ENCODE results near the gene ARPC1B. TPM values are rescaled to one million over a fixed set of nuclear protein-coding genes. Genes with fewer than 3 reads are reported as not detected.

The ARPC1B gene
- total RNA-seq, 1 donor from 2014 or later: 9.5 TPM

DNA sequence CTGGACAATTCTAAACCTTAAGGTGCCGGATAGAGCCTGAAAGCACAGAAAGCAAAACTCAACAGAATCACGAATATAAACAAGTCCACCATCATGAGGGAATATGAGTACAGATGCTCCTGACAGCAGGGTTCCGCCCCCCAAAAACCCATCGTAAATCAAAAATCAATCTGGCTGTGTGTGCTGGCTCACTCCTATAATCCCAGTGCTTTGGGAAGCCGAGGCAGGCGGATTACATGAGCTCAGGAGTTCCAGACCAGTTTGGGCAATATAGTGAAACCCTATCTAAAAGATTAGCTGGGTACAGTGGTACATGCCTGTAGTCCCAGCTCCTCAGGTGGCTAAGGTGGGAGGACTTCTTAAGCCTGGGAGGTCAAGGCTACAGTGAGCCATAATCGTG is 46.5 kb downstream of the ARPC1B start:
- TF ChIP-seq, protein P1, sequence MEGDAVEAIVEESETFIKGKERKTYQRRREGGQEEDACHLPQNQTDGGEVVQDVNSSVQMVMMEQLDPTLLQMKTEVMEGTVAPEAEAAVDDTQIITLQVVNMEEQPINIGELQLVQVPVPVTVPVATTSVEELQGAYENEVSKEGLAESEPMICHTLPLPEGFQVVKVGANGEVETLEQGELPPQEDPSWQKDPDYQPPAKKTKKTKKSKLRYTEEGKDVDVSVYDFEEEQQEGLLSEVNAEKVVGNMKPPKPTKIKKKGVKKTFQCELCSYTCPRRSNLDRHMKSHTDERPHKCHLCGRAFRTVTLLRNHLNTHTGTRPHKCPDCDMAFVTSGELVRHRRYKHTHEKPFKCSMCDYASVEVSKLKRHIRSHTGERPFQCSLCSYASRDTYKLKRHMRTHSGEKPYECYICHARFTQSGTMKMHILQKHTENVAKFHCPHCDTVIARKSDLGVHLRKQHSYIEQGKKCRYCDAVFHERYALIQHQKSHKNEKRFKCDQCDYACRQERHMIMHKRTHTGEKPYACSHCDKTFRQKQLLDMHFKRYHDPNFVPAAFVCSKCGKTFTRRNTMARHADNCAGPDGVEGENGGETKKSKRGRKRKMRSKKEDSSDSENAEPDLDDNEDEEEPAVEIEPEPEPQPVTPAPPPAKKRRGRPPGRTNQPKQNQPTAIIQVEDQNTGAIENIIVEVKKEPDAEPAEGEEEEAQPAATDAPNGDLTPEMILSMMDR (IDR thresholded peaks at IDR 0.05; ENCODE audit: partially characterized antibody, unreplicated experiment): no peak
- DNase-seq: no peak
- Mint-ChIP-seq H3K4me1 (ENCODE audit: low read depth, unreplicated experiment) (peaks cover 2% of the 10 kb centered on the region), H3K9me3 (ENCODE audit: unreplicated experiment) (peaks cover 1% of the 10 kb centered on the region), H3K36me3 (ENCODE audit: unreplicated experiment) (no peaks in the 10 kb centered on the region), H3K4me3 (ENCODE audit: unreplicated experiment) (no peak overlapping the region), H3K27ac (ENCODE audit: unreplicated experiment) (no peak overlapping the region), H3K27me3 (ENCODE audit: unreplicated experiment) (peaks cover 2% of the 10 kb centered on the region)

DNA sequence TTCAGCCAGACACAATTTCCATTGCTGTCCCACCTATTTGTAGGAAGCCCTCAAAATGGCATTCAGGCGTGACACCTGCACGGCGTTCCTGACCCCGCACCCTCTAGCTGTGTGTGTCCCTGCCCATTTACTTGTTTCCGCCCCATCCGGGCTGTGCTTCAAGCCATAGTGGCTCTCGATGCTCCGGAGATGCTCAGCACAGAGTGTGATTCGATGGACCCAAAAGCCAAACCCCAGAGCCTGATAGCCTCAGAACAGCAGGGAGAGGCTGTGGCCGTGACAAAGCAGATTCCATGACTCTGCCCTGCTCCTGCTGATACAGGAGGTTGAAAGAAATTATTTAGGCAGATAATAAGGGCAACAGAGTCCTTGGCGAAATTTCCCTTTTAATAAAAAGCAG is 47.7 kb downstream of the ARPC1B start:
- H3K27ac Mint-ChIP-seq (ENCODE audit: unreplicated experiment): no peak overlapping the region
- peaks cover 2% of the 10 kb centered on the region for H3K4me1 Mint-ChIP-seq (ENCODE audit: low read depth, unreplicated experiment)
- no peak overlapping the region for H3K4me3 Mint-ChIP-seq (ENCODE audit: unreplicated experiment)
- H3K9me3 Mint-ChIP-seq (ENCODE audit: unreplicated experiment): peaks cover 1% of the 10 kb centered on the region
- no peak for DNase-seq
- peaks cover 2% of the 10 kb centered on the region for H3K27me3 Mint-ChIP-seq (ENCODE audit: unreplicated experiment)
- H3K36me3 Mint-ChIP-seq (ENCODE audit: unreplicated experiment): no peaks in the 10 kb centered on the region
- TF ChIP-seq, protein P1 (IDR thresholded peaks at IDR 0.05; ENCODE audit: partially characterized antibody, unreplicated experiment): no peak

DNA sequence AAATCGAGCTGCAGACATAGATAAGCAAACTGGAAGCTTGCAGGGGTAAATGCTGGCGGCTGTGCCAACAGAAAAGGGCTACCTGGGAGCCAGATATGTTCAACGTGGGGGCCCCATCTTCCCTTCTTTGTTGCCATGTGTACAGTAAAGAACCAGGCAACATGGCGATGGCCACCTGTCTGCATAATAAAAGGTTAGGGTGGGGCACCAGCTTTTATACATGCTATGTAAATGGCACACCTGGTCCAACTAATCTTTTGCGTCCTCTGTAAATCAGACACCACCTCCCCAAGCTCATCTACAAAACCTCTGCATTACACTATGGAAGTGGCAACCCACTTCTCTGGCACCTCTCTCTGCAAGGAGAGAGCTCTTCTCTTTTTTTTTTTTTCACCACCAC is 48.1 kb downstream of the ARPC1B start:
- no peaks in the 10 kb centered on the region for H3K27me3 Mint-ChIP-seq (ENCODE audit: unreplicated experiment)
- H3K9me3 Mint-ChIP-seq (ENCODE audit: unreplicated experiment): peaks cover 1% of the 10 kb centered on the region
- TF ChIP-seq, protein P1 (IDR thresholded peaks at IDR 0.05; ENCODE audit: partially characterized antibody, unreplicated experiment): no peak
- no peak for DNase-seq
- H3K27ac Mint-ChIP-seq (ENCODE audit: unreplicated experiment): no peak overlapping the region
- no peaks in the 10 kb centered on the region for H3K36me3 Mint-ChIP-seq (ENCODE audit: unreplicated experiment)
- no peak overlapping the region for H3K4me3 Mint-ChIP-seq (ENCODE audit: unreplicated experiment)
- H3K4me1 Mint-ChIP-seq (ENCODE audit: low read depth, unreplicated experiment): peaks cover 2% of the 10 kb centered on the region

DNA sequence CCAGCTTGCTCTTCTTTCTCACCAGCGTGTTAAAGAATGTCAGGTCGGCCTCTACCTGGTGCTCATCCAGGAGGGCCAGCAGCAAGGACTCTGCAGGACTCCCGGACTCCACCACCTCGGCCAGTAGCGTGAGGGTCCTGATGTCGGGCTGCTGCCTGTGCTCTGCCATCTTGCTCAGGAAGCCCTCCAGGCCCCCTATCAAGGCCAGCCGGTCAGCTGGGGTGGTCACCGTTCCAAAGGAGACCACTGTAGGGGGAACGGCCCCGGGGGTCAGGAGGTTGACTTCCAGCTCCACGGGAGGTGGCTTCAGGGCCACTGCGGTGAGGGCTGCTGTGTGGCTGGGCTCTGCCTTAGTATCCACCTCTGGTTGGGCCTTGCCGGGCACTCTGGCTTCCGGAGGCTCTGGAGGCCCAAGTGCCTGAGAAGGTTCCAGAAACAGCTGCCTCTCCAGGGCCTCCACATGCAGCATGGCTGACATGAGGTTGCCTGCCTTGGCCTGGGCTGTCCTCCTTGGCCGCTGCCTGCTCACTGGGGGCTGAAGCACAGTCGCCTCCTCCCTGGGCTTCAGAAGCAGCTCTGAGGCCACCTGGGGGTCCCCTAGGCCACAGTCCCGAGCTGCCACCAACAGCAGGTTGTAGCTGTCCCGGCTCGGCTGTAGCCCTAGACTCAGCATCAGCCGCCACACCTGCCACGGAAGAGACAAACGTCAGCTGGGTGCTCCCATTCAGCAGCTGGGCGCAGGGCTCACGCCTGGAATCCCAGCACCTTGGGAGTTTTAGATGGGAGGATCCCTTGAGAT is 50.6 kb downstream of the ARPC1B start:
- Mint-ChIP-seq H3K27me3 (ENCODE audit: unreplicated experiment) (no peaks in the 10 kb centered on the region), H3K9me3 (ENCODE audit: unreplicated experiment) (peaks cover 3% of the 10 kb centered on the region), H3K27ac (ENCODE audit: unreplicated experiment) (no peak overlapping the region), H3K4me3 (ENCODE audit: unreplicated experiment) (no peak overlapping the region), H3K36me3 (ENCODE audit: unreplicated experiment) (no peaks in the 10 kb centered on the region), H3K4me1 (ENCODE audit: low read depth, unreplicated experiment) (peaks cover 2% of the 10 kb centered on the region)
- TF ChIP-seq, protein P1 (IDR thresholded peaks at IDR 0.05; ENCODE audit: partially characterized antibody, unreplicated experiment): no peak
- DNase-seq: no peak

DNA sequence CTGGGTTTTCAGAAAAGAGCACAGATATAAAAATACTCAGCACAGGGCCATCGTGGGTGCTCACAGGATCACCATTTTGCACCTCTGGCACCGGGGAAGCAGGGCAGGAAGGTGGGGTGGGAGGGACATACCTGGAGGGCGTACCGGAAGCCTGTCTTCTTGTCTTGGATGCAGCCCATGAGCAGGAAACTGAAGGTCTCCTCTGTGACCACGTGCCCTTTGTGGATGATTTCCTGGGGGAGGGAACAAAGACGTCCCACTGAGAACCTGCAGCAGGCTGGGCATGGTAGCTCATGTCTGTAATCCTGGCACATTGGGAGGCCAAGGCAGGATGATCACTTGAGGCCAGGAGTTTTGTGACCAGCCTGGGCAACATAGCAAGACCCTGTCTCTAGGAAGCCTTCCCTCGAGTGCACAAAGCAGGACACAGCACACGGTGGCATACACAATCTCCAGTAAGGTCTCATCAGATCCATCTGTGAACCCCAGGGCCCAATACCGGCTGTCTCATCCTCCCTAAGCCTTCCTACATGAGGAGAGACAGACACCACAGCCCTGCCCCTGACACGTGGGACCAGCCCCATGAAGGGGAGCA is 54.5 kb downstream of the ARPC1B start:
- no peaks in the 10 kb centered on the region for H3K4me1 Mint-ChIP-seq (ENCODE audit: low read depth, unreplicated experiment)
- TF ChIP-seq, protein P1 (IDR thresholded peaks at IDR 0.05; ENCODE audit: partially characterized antibody, unreplicated experiment): no peak
- no peaks in the 10 kb centered on the region for H3K36me3 Mint-ChIP-seq (ENCODE audit: unreplicated experiment)
- peaks cover 3% of the 10 kb centered on the region for H3K9me3 Mint-ChIP-seq (ENCODE audit: unreplicated experiment)
- no peak for DNase-seq
- no peak overlapping the region for H3K27ac Mint-ChIP-seq (ENCODE audit: unreplicated experiment)
- no peaks in the 10 kb centered on the region for H3K27me3 Mint-ChIP-seq (ENCODE audit: unreplicated experiment)
- no peak overlapping the region for H3K4me3 Mint-ChIP-seq (ENCODE audit: unreplicated experiment)
